HG03520 (cell line): ENCODE measurements around the gene PLCH1.
"Not testable (repeated sequence)": the region's sequence is repeated elsewhere in the genome, so short reads cannot be mapped to it uniquely, and the experiment has no call there.

Experiments used
- ATAC-seq: cut with Tn5 transposase; IDR thresholded peaks from one replicate; pipeline ENCODE4 v1.9.1; 2021; ENCODE audit warnings: mild to moderate bottlenecking, moderate library complexity; ENCODE audit not compliant: unreplicated experiment

The PLCH1 gene

GRCh38 chr3:155617346-155617925, 127.4 kb downstream of the PLCH1 start:
- no peak for ATAC-seq

- ATAC-seq = not testable (repeated sequence)
These were observed 129.7 kb downstream of the PLCH1 start for GRCh38 chr3:155615141-155615540.

GRCh38 chr3:155614410-155614809, 130.5 kb downstream of the PLCH1 start:
- ATAC-seq = not testable (repeated sequence)

- ATAC-seq = no peak
These were observed 133.4 kb downstream of the PLCH1 start for GRCh38 chr3:155611456-155611855.

GRCh38 chr3:155609586-155609985, 135.3 kb downstream of the PLCH1 start:
- no peak for ATAC-seq

GRCh38 chr3:155608228-155608920, 136.5 kb downstream of the PLCH1 start:
- no peak for ATAC-seq

- no peak for ATAC-seq
These were observed 137.1 kb downstream of the PLCH1 start for GRCh38 chr3:155607761-155608160.

GRCh38 chr3:155605571-155605970, 139.3 kb downstream of the PLCH1 start:
- ATAC-seq = no peak

GRCh38 chr3:155604967-155605366, 139.9 kb downstream of the PLCH1 start:
- ATAC-seq = no peak

- no peak for ATAC-seq
These were observed 140.7 kb downstream of the PLCH1 start for GRCh38 chr3:155604126-155604525.

GRCh38 chr3:155603302-155603701, 141.6 kb downstream of the PLCH1 start:
- no peak for ATAC-seq

- no peak for ATAC-seq
These were observed 142.6 kb downstream of the PLCH1 start for GRCh38 chr3:155602307-155602706.

GRCh38 chr3:155598671-155599070, 146.2 kb downstream of the PLCH1 start:
- no peak for ATAC-seq

GRCh38 chr3:155596615-155597014, 148.3 kb downstream of the PLCH1 start:
- no peak for ATAC-seq

- ATAC-seq = no peak
These were observed 149.5 kb downstream of the PLCH1 start for GRCh38 chr3:155595371-155595770.

GRCh38 chr3:155594526-155595187, 150.2 kb downstream of the PLCH1 start:
- ATAC-seq = no peak

GRCh38 chr3:155587581-155587980, 157.3 kb downstream of the PLCH1 start:
- no peak for ATAC-seq

GRCh38 chr3:155585384-155585783, 159.5 kb downstream of the PLCH1 start:
- ATAC-seq = no peak

GRCh38 chr3:155581579-155581978, 163.3 kb downstream of the PLCH1 start:
- ATAC-seq = no peak

GRCh38 chr3:155572085-155572484, 172.8 kb downstream of the PLCH1 start:
- no peak for ATAC-seq

- ATAC-seq = no peak
These were observed 176.6 kb downstream of the PLCH1 start for GRCh38 chr3:155568295-155568694.

GRCh38 chr3:155560594-155560993, 184.3 kb downstream of the PLCH1 start:
- ATAC-seq = no peak
